MM.1S (cell line): Measurements from ENCODE around the gene GNAL.

ENCODE experiments used
- DNase-seq: peaks from one replicate; pipeline ENCODE4 v3.0.0-alpha.2; 2015
- H2AFZ ChIP-seq: fragments of 300-600 bp; sonication (generic); 2 replicates; pipeline ENCODE4 v1.6.0; 2016; ENCODE audit warnings: antibody characterized with exemption, low read length
- H3F3A ChIP-seq: fragments of 300-600 bp; sonication (generic); 2 replicates; pipeline ENCODE4 v1.6.1; 2016; ENCODE audit warnings: mild to moderate bottlenecking, antibody characterized with exemption, low read length, moderate library complexity, mixed read lengths; ENCODE audit not compliant: insufficient read depth
- H3K27ac ChIP-seq: fragments of 300-600 bp; sonication (generic); 2 replicates; pipeline ENCODE4 v1.5.1; 2016; ENCODE audit warnings: mild to moderate bottlenecking, low read length
- H3K27me3 ChIP-seq: fragments of 300-600 bp; sonication (generic); replicated peaks from 2 replicates; pipeline ENCODE4 v1.6.0; 2016; ENCODE audit warnings: low read length; ENCODE audit not compliant: insufficient read depth
- H3K36me3 ChIP-seq: fragments of 300-600 bp; sonication (generic); replicated peaks from 2 replicates; pipeline ENCODE4 v1.6.1; 2016; ENCODE audit warnings: mild to moderate bottlenecking, low read length, mixed read lengths; ENCODE audit not compliant: insufficient read depth
- H3K4me1 ChIP-seq: fragments of 300-600 bp; sonication (generic); 2 replicates; pipeline ENCODE4 v1.6.1; 2016; ENCODE audit warnings: low read length, mixed read lengths
- H3K4me2 ChIP-seq: fragments of 300-600 bp; sonication (generic); 2 replicates; pipeline ENCODE4 v1.6.0; 2016; ENCODE audit warnings: low read depth, low read length
- H3K4me3 ChIP-seq: fragments of 300-600 bp; sonication (generic); 2 replicates; pipeline ENCODE4 v1.5.1; 2016; ENCODE audit warnings: low read length, mixed read lengths
- H3K79me2 ChIP-seq: fragments of 300-600 bp; sonication (generic); 2 replicates; pipeline ENCODE4 v1.6.1; 2016; ENCODE audit warnings: mixed run types, low read length, mixed read lengths
- H3K9ac ChIP-seq: fragments of 300-600 bp; sonication (generic); 2 replicates; pipeline ENCODE4 v1.6.1; 2016; ENCODE audit warnings: low read length, mixed read lengths
- H3K9me2 ChIP-seq: fragments of 300-600 bp; sonication (generic); replicated peaks from 2 replicates; pipeline ENCODE4 v1.6.1; 2016; ENCODE audit warnings: mild to moderate bottlenecking, low read length, mixed read lengths; ENCODE audit not compliant: insufficient read depth
- H3K9me3 ChIP-seq: fragments of 300-600 bp; sonication (generic); replicated peaks from 2 replicates; pipeline ENCODE4 v1.6.1; 2016; ENCODE audit warnings: mild to moderate bottlenecking, low read length, mixed read lengths; ENCODE audit not compliant: insufficient read depth
- H4K20me1 ChIP-seq: fragments of 300-600 bp; sonication (generic); 2 replicates; pipeline ENCODE4 v1.6.1; 2016; ENCODE audit warnings: mild to moderate bottlenecking, low read length, moderate library complexity, mixed read lengths; ENCODE audit not compliant: insufficient read depth
- CTCF ChIP-seq: fragments of 300-600 bp; sonication (generic); IDR thresholded peaks from 2 replicates; pipeline ENCODE4 v1.5.1; 2016; ENCODE audit warnings: antibody characterized with exemption, low read length, mixed read lengths
- EZH2 ChIP-seq: fragments of 300-600 bp; sonication (generic); optimal IDR thresholded peaks from 2 replicates; pipeline ENCODE3; 2017; ENCODE audit warnings: low read depth, mild to moderate bottlenecking, antibody characterized with exemption, low read length, mixed read lengths
- EZH2phosphoT487 ChIP-seq: fragments of 300-600 bp; sonication (generic); IDR thresholded peaks from 2 replicates; pipeline ENCODE4 v1.6.1; 2018; ENCODE audit warnings: antibody characterized with exemption, low read length

Gene GNAL

GRCh38 chr18:11752116-11752911 lies 63.2 kb downstream of the GNAL start:
- Histone ChIP-seq H3K36me3 (no peaks in the 10 kb centered on the region), H3K79me2 (no peaks in the 10 kb centered on the region), H2AFZ (no peak overlapping the region), H3K9me3 (no peaks in the 10 kb centered on the region), H3K27ac (no peak overlapping the region), H3F3A (no peaks in the 10 kb centered on the region), H4K20me1 (no peaks in the 10 kb centered on the region), H3K9me2 (no peaks in the 10 kb centered on the region), H3K4me2 (no peak overlapping the region), H3K4me1 (no peaks in the 10 kb centered on the region), H3K4me3 (no peak overlapping the region), H3K27me3 (no peaks in the 10 kb centered on the region; the same call in 1 of the 2 replicates), H3K9ac (no peak overlapping the region)
- DNase-seq: no peak
- no peak for TF ChIP-seq EZH2phosphoT487
- TF ChIP-seq EZH2: no peak
- TF ChIP-seq CTCF: no peak

GRCh38 chr18:11754979-11755378 lies 65.9 kb downstream of the GNAL start:
- no peaks in the 10 kb centered on the region for H3K79me2 ChIP-seq
- no peak overlapping the region for H3K4me2 ChIP-seq
- H3F3A ChIP-seq: no peaks in the 10 kb centered on the region
- H2AFZ ChIP-seq: no peak overlapping the region
- no peaks in the 10 kb centered on the region for H4K20me1 ChIP-seq
- no peak overlapping the region for H3K27ac ChIP-seq
- TF ChIP-seq CTCF (no peak), EZH2phosphoT487 (no peak), EZH2 (no peak)
- H3K4me3 ChIP-seq: no peak overlapping the region
- DNase-seq: no peak
- H3K9ac ChIP-seq: no peak overlapping the region
- H3K4me1 ChIP-seq: no peaks in the 10 kb centered on the region
- H3K36me3 ChIP-seq: no peaks in the 10 kb centered on the region
- H3K9me2 ChIP-seq: no peaks in the 10 kb centered on the region
- no peaks in the 10 kb centered on the region; the same call in 1 of the 2 replicates for H3K27me3 ChIP-seq
- no peaks in the 10 kb centered on the region for H3K9me3 ChIP-seq

GRCh38 chr18:11757084-11757590 lies 68.1 kb downstream of the GNAL start:
- Histone ChIP-seq H3K27me3 (no peaks in the 10 kb centered on the region), H3K27ac (no peak overlapping the region), H3K9me3 (no peaks in the 10 kb centered on the region), H3K4me2 (no peak overlapping the region), H4K20me1 (no peaks in the 10 kb centered on the region), H3K79me2 (no peaks in the 10 kb centered on the region), H3K4me1 (no peaks in the 10 kb centered on the region), H3K9ac (no peak overlapping the region), H3K4me3 (no peak overlapping the region), H3K36me3 (no peaks in the 10 kb centered on the region), H3F3A (no peaks in the 10 kb centered on the region), H2AFZ (no peak overlapping the region), H3K9me2 (no peaks in the 10 kb centered on the region)
- no peak for DNase-seq
- TF ChIP-seq EZH2 (no peak), CTCF (no peak), EZH2phosphoT487 (no peak)
